Measurements from ENCODE around the gene CAB39.

The CAB39 gene

DNA sequence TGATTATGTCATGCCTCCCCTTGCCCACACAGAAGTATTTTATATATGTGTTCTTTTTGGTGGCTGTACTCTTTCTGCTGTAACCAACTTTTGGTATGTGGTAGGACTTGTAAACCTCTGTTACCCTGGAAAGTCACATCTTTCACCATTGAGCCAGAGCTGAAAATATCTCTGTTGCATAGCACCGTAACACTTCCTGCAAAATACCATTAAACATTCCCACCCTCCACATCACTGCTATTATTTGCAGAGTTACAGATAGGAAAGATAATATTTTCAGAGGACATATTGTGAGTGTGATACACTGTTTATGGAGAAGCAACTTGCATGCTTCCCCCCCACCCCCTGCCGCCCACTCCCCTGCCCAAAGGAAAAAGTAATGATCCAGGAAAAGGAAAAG, 44.8 kb downstream of the CAB39 start:
- TF ChIP-seq, protein P1, sequence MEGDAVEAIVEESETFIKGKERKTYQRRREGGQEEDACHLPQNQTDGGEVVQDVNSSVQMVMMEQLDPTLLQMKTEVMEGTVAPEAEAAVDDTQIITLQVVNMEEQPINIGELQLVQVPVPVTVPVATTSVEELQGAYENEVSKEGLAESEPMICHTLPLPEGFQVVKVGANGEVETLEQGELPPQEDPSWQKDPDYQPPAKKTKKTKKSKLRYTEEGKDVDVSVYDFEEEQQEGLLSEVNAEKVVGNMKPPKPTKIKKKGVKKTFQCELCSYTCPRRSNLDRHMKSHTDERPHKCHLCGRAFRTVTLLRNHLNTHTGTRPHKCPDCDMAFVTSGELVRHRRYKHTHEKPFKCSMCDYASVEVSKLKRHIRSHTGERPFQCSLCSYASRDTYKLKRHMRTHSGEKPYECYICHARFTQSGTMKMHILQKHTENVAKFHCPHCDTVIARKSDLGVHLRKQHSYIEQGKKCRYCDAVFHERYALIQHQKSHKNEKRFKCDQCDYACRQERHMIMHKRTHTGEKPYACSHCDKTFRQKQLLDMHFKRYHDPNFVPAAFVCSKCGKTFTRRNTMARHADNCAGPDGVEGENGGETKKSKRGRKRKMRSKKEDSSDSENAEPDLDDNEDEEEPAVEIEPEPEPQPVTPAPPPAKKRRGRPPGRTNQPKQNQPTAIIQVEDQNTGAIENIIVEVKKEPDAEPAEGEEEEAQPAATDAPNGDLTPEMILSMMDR (IDR thresholded peaks at IDR 0.05; ENCODE audit: low read depth, low read length) = no peak
- H3K4me3 ChIP-seq (replicated peaks in 1 of 2; ENCODE audit: low read depth in 2 of 2, low read length in 2 of 2) = no peak overlapping the region
- DNase-seq (ENCODE audit: low read depth in 2 of 2) = peak; percentile 76 to 77

DNA sequence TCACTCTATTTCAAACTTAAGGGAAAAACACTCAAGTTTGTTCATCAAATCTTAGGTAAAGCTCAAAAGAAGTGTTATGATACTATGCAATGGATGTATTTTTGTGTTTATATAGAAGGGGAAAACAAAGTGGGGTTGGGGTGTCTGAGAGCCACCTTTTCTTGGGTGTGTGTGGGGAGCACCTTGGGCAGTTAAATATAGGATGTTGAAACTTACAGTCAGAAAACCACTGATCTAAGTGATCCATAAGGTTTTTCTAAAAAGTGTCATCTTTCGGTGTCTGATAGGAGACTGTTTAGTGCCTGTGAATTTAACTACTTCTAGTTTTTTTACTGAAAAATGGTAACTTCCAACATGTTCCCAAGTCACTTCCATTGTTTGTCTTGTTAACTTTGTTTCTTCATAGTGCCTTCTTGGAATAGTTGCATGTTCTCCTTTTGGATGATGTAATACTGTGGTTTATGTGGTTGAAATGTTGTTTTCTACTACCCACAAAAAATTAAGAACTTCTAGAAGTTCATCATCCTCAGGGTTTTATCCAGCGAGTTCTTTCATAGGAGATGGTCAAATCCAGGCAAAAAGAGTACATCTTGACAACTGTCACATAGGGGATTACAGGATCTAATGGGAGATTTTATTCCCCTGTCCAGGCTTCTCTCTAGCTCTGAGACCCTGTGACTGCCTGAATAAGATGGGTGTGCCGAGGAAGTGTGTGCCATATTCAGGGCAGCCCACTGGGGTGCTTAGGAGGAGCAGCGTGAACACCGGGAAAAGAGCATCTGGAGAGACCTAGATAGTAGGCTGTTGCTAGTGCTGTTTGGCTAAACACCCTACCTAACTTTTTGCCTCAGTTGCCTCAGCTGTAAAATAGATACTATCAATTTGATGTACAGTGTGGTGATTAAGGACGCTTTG, 46.2 kb downstream of the CAB39 start:
- DNase-seq (ENCODE audit: low read depth in 2 of 2) = peak; percentile 84 to 91
- no peak overlapping the region for H3K4me3 ChIP-seq (replicated peaks in 1 of 2; ENCODE audit: low read depth in 2 of 2, low read length in 2 of 2)
- TF ChIP-seq, protein P1 (IDR thresholded peaks at IDR 0.05; ENCODE audit: low read depth, low read length) = no peak

- TF ChIP-seq, protein P1 (IDR thresholded peaks at IDR 0.05; ENCODE audit: low read depth, low read length) = no peak
- no peak overlapping the region for H3K4me3 ChIP-seq (replicated peaks in 1 of 2; ENCODE audit: low read depth in 2 of 2, low read length in 2 of 2)
- DNase-seq (ENCODE audit: low read depth in 2 of 2) = peak in 1 of 2 donors; percentile 24
Measured at GRCh38 chr2:230759481-230760167, 47.0 kb downstream of the CAB39 start.

DNA sequence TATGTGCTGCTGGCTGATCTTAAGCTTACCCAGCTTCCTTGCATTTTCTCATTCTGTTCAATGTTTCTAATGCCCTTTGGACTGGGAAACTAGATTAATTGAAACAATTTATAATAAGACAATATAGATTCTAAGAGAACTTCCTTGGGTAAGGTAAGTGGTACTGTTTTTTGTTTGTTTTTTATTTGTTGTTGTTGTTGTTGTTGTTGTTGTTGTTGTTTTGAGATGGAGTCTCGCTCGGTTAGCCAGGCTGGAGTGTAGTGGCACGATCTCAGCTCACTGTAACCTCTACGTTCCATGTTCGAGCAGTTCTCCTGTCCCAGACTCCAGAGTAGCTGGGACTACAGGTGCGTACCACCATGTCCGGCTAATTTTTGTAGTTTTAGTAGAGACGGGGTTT, 49.1 kb downstream of the CAB39 start:
- DNase-seq (ENCODE audit: low read depth in 2 of 2) = no peak
- no peak overlapping the region for H3K4me3 ChIP-seq (replicated peaks in 1 of 2; ENCODE audit: low read depth in 2 of 2, low read length in 2 of 2)
- TF ChIP-seq, protein P1 (IDR thresholded peaks at IDR 0.05; ENCODE audit: low read depth, low read length) = no peak

DNA sequence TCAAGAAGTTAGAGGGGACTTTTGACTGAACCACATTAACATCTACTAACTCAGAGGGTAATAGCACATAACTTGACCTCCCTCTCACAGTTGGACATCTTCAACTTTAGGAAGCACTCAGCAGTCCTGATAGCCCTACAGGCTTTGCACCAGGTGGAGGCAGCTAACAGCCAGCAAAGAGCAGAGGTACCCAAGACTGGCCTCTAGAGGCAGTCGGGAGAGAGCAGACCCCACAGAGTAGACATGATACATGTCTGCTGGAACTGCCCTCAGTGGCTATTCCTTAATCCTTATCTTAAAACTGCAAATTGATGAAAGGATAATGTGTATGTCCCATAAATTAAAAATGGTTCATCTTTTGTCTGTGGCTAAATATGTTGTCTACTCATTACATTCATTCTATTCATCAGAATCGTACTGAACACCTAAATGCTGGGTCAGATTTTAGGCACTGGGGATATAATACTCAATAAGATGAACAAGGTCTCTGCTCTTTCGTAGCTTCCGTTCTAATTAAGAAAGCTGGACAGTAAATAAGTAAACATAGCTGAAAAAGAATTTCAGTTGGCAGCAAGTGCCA, 49.8 kb downstream of the CAB39 start:
- peak; percentile 27 to 43 for DNase-seq (ENCODE audit: low read depth in 2 of 2)
- TF ChIP-seq, protein P1 (IDR thresholded peaks at IDR 0.05; ENCODE audit: low read depth, low read length) = peak; percentile 68
- no peak overlapping the region for H3K4me3 ChIP-seq (replicated peaks in 1 of 2; ENCODE audit: low read depth in 2 of 2, low read length in 2 of 2)

DNA sequence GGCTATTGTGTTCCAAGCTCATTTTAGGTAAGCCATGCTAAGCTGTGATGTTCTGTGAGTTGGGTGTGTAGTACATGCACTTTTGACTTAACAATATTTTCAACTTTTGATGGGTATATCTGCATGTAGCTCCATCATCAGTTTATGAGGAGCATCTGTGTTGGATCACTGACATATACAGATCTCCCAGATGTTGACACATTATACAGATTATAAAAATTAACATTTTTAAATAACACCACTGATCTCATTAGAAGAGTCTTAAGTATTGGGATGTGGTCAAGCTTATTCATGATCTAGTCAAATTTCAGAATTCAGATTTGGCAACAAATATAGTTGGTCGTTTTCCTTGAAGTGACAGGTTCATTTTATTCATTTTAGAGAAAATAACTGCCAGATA, 51.7 kb downstream of the CAB39 start:
- H3K4me3 ChIP-seq (replicated peaks in 1 of 2; ENCODE audit: low read depth in 2 of 2, low read length in 2 of 2) = no peak overlapping the region
- TF ChIP-seq, protein P1 (IDR thresholded peaks at IDR 0.05; ENCODE audit: low read depth, low read length) = no peak
- no peak for DNase-seq (ENCODE audit: low read depth in 2 of 2)
